Measurements from ENCODE around the gene DENND4A.

GRCh38 chr15:65651831-65652749 lies 140.0 kb downstream of the DENND4A start:
- TF ChIP-seq POLR2AphosphoS5 (IDR thresholded peaks at IDR 0.05; ENCODE audit: low read depth, low read length) (no peak; the same call in 1 of the 2 replicates), POLR2A (IDR thresholded peaks at IDR 0.05; ENCODE audit: low read depth, low read length) (peak; percentile 12; the same call in 1 of the 2 replicates)

All from GM12892 (cell line).